Hepatocyte (in vitro differentiated cells): ENCODE measurements around the gene EML3.

Source experiments
- EZH2phosphoT487 ChIP-seq: fragments of 200-600 bp; sonication (generic); IDR thresholded peaks from one replicate; pipeline ENCODE4 v1.6.1; 2018; ENCODE audit warnings: antibody characterized with exemption, mild to moderate bottlenecking, low read depth, moderate library complexity; ENCODE audit not compliant: unreplicated experiment, severe bottlenecking
- TF ChIP-seq, protein P1 (sequence below): fragments of 200-600 bp; sonication (generic); IDR thresholded peaks from 2 replicates; pipeline ENCODE4 v1.5.1; 2016; ENCODE audit warnings: antibody characterized with exemption, mild to moderate bottlenecking; ENCODE audit not compliant: poor library complexity

DNA sequence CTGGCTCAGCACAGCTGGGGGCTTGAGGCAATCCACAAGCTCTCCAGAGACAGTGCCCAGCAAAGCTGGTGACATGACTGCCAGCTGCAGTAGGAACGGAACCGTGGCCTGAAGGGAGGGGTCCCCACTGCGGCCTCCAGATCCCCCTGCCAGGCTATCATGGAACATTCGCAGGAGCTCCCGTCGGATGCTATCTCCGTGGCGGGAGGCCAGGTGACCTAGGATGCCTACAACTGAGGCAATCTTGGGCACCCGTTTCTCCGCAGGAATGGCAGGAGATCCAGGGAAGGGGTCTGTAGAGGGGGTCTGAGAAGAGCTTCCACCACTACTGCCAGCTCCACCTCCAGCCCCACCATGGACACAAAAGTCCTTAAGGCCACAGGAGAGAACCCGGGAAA lies 36.4 kb upstream of the EML3 start:
- TF ChIP-seq, protein P1, sequence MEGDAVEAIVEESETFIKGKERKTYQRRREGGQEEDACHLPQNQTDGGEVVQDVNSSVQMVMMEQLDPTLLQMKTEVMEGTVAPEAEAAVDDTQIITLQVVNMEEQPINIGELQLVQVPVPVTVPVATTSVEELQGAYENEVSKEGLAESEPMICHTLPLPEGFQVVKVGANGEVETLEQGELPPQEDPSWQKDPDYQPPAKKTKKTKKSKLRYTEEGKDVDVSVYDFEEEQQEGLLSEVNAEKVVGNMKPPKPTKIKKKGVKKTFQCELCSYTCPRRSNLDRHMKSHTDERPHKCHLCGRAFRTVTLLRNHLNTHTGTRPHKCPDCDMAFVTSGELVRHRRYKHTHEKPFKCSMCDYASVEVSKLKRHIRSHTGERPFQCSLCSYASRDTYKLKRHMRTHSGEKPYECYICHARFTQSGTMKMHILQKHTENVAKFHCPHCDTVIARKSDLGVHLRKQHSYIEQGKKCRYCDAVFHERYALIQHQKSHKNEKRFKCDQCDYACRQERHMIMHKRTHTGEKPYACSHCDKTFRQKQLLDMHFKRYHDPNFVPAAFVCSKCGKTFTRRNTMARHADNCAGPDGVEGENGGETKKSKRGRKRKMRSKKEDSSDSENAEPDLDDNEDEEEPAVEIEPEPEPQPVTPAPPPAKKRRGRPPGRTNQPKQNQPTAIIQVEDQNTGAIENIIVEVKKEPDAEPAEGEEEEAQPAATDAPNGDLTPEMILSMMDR: no peak
- no peak for TF ChIP-seq EZH2phosphoT487
